ENCODE data around the gene SPEM3.

- TF ChIP-seq CTCF (IDR thresholded peaks at IDR 0.05) (no peak), POLR2A (IDR thresholded peaks at IDR 0.05) (no peak)
These were observed 44.7 kb upstream of the SPEM3 start for GRCh38 chr17:7383742-7384488.
